ENCODE measurements around the gene GNAT1. TPM values are rescaled to one million over a fixed set of nuclear protein-coding genes. Genes with fewer than 3 reads are reported as not detected.
A peak's percentile ranks its signal among the peaks of the same experiment; 100 is the strongest.

Gene GNAT1
- total and polyA plus RNA-seq, 2 of the 13 experiments (the other 11 are each of a cell fraction or from before 2014, with no cell fraction given) = 0.15 TPM; not detected in 1

GRCh38 chr3:50227390-50228183 is 36.2 kb downstream of the GNAT1 start:
- Histone ChIP-seq H3K4me2 (ENCODE audit: low read depth, low read length) (peak overlapping the region; percentile 92), H3K27me3 (ENCODE audit: control insufficient read depth in 1 of 2, insufficient read depth in 2 of 2, low read length in 2 of 2) (no peaks in the 10 kb centered on the region), H3K4me3 (replicated peaks in 1 of 3; ENCODE audit: insufficient read depth in 1 of 3, low read depth in 2 of 3, low read length in 3 of 3) (peak overlapping the region; percentile 75 to 88 (median 84)), H4K20me1 (ENCODE audit: insufficient read depth, low read length) (no peaks in the 10 kb centered on the region), H3K27ac (ENCODE audit: extremely low read length, insufficient read depth, low read length) (peak overlapping the region; percentile 70), H3K9me3 (ENCODE audit: low read length) (no peaks in the 10 kb centered on the region), H3K79me2 (ENCODE audit: insufficient read depth, low read length) (no peaks in the 10 kb centered on the region), H3K4me1 (ENCODE audit: insufficient read depth, low read length) (peaks cover 73% of the 10 kb centered on the region), H2AFZ (ENCODE audit: low read length) (no peak overlapping the region), H3K9ac (ENCODE audit: insufficient read depth, low read depth, low read length) (peak overlapping the region; percentile 72), H3K36me3 (replicated peaks in 1 of 2; ENCODE audit: control insufficient read depth in 1 of 2, insufficient read depth in 2 of 2, low read length in 2 of 2) (no peaks in the 10 kb centered on the region)
- CTCF ChIA-PET (ENCODE audit: low intra/inter-chr PET ratio, low total read pairs) = interaction anchor here (1.1 to 9.0 kb wide), 7 partner anchors 16 to 94 kb away, joined by 3 to 265 read pairs (median 26); partner anchors contain the start of gene GNAT1
- DNase-seq (ENCODE audit: low spot score) (peak; percentile 82), ATAC-seq (peak; percentile 78), FAIRE-seq (no peak)
- POLR2A ChIA-PET = interaction anchor here (0.7 to 7.3 kb wide), 11 partner anchors 8 to 110 kb away, joined by 3 to 117 read pairs (median 9); partner anchors contain the start of genes GNAI2, SEMA3B and TUSC2
- in situ Hi-C loops (cut with HindIII; ENCODE audit: extremely low pct_ligation_motif_present, low pct_unique_long_range_greater_than_20kb) = loop anchor here (5.0 kb wide), 2 partner anchors 35 to 45 kb away; partner anchors contain the start of gene GNAT1
- intact Hi-C loops (cut with micrococcal nuclease; ENCODE audit: unreplicated experiment) = loop anchor here (1.0 to 5.0 kb wide), 2 partner anchors 19 to 45 kb away; no protein-coding TSS in a partner anchor
- TSS peak; percentile 70 for BruUV-seq (replicated peaks)
- whole genome bisulfite sequencing (ENCODE audit: low lambda C conversion rate) = under 1% methylated on average over 22 of the region's 51 CpGs
- peak; percentile 94 for TF ChIP-seq PHF20 (CRISPR knock-in tag; IDR thresholded peaks at IDR 0.05)
- 0 out of 2 replicates have a peak, but pooled peaks have one; percentile 54 for TF ChIP-seq JUND (CRISPR knock-in tag; IDR thresholded peaks at IDR 0.05)
- TF ChIP-seq ZNF687 (CRISPR knock-in tag; IDR thresholded peaks at IDR 0.05) = peak; percentile 92
- TF ChIP-seq ARID5B (CRISPR knock-in tag; IDR thresholded peaks at IDR 0.05) = peak; percentile 69; the same call in 1 of the 2 replicates
- TF ChIP-seq NFIB (CRISPR knock-in tag; IDR thresholded peaks at IDR 0.05; ENCODE audit: borderline replicate concordance) = no peak
- TF ChIP-seq SALL1 (CRISPR knock-in tag; IDR thresholded peaks at IDR 0.05) = peak; percentile 81
- no peak for TF ChIP-seq GLMP (CRISPR knock-in tag; IDR thresholded peaks at IDR 0.05; ENCODE audit: borderline replicate concordance)
- no peak for TF ChIP-seq ZBTB44 (CRISPR knock-in tag; IDR thresholded peaks at IDR 0.05)
- TF ChIP-seq HOXD1 (CRISPR knock-in tag; IDR thresholded peaks at IDR 0.05) = 0 out of 2 replicates have a peak, but pooled peaks have one; percentile 30
- peak; percentile 89 for TF ChIP-seq SMAD3 (CRISPR knock-in tag; IDR thresholded peaks at IDR 0.05)

Measured in HepG2 (cell line).